H1 (cell line): ENCODE measurements around the gene UTP25. TPM values are rescaled to one million over a fixed set of nuclear protein-coding genes. Genes with fewer than 3 reads are reported as not detected.

Experiments
- BACH1 ChIP-seq: IDR thresholded peaks from 2 replicates; pipeline ENCODE4 v1.6.1; 2012; ENCODE audit warnings: low read length, improper control_type of control experiment
- EGR1 ChIP-seq: IDR thresholded peaks from 2 replicates; pipeline ENCODE4 v1.6.1; 2011; ENCODE audit warnings: low read depth, low read length, borderline replicate concordance
- EZH2 ChIP-seq: fragments of 200-600 bp; sonication (generic); IDR thresholded peaks from 2 replicates; pipeline ENCODE4 v1.7.1; 2012; ENCODE audit warnings: low read depth, mild to moderate bottlenecking, moderate library complexity, low read length, inconsistent platforms; ENCODE audit not compliant: severe bottlenecking
- PHF8 ChIP-seq: fragments of 200-600 bp; sonication (generic); conservative IDR thresholded peaks from 2 replicates; pipeline ENCODE4 v1.7.1; 2012; ENCODE audit warnings: low read depth, mild to moderate bottlenecking, inconsistent platforms, low read length, moderate library complexity
- POLR2AphosphoS5 ChIP-seq: IDR thresholded peaks from 2 replicates; pipeline ENCODE4 v1.6.1; 2011; ENCODE audit warnings: low read depth, low read length
- POU5F1 ChIP-seq: IDR thresholded peaks from 2 replicates; pipeline ENCODE4 v1.6.1; 2011; ENCODE audit warnings: low read depth, mild to moderate bottlenecking, low read length, moderate library complexity
- RAD21 ChIP-seq, 2 experiments: IDR thresholded peaks in 1 of 2; conservative IDR thresholded peaks in 1 of 2; 2 replicates each; pipeline ENCODE4 v1.6.1; 2011; ENCODE audit warnings: low read depth in 2 of 2, low read length in 2 of 2, improper control_type of control experiment in 1 of 2, inconsistent platforms in 1 of 2, mild to moderate bottlenecking in 1 of 2, moderate library complexity in 1 of 2
- polyA plus RNA-seq, 7 experiments: library from polyadenylated mRNA; depleted of rRNA in 3 of 7; stranded (reverse) in 5 of 7; unstranded in 2 of 7; fragments of >200 nt in 5 of 7; fragments of 200-250 nt in 2 of 7; gene quantifications; 1 replicate in 5 of 7; 2 replicates in 1 of 7; 4 replicates in 1 of 7; pipeline versions ENCODE4 v1.2.1 to v1.2.3, GENCODE V29; 2011 to 2013; ENCODE audit warnings: missing spikeins in 2 of 7, mixed read lengths in 2 of 7
- total RNA-seq: library from RNA; stranded (reverse); fragmentation: NEBNext Ultra II Directional; extraction: Animal tissue kit (Norgen Biotek cat#: 25700); gene quantifications from 2 replicates; pipeline ENCODE4 v1.2.1, GENCODE V29; 2021
- TF ChIP-seq, protein P1 (sequence below), 3 experiments: IDR thresholded peaks; 1 replicate in 2 of 3; 2 replicates in 1 of 3; pipeline versions ENCODE4 v1.5.1 to v1.6.1; 2011; ENCODE audit warnings: low read length in 3 of 3, mild to moderate bottlenecking in 3 of 3, inconsistent platforms in 2 of 3, low read depth in 1 of 3, moderate library complexity in 1 of 3; ENCODE audit not compliant: insufficient read depth in 1 of 3; ENCODE audit errors: control extremely low read depth in 1 of 3

UTP25 gene
- total and polyA plus RNA-seq, 2 of the 8 experiments (the other 6 are each of a cell fraction or from before 2014, with no cell fraction given) = 4.0 to 7.6 TPM

DNA sequence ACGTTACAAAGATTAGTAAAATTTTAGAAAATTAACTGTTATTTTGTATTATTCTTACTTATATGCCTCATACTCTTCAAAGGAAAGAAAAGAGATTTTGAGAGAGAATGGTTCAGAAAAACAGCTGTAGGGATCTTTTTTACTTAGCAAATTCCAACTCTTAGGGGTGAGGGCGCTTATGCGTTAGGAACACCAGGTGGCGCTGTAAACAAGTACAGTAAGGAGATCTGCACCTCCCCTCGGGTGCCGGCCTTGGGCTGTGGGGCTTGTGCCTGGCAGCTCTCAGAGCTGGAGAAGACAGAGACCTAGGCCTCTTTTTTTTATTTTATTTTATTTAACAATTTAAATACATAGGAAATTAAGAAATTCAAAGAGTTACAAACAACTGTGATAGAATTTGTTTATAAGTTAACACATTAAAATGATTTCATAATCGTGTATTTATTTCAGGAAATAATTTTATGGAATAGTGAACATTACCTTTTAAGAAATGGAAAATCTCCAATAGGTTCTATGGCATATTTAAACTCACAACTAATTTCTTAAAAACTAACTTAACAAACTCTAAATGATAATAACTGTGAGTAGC lies 32.6 kb downstream of the UTP25 start (continued):
- no peak for TF ChIP-seq PHF8
- TF ChIP-seq, protein P1, sequence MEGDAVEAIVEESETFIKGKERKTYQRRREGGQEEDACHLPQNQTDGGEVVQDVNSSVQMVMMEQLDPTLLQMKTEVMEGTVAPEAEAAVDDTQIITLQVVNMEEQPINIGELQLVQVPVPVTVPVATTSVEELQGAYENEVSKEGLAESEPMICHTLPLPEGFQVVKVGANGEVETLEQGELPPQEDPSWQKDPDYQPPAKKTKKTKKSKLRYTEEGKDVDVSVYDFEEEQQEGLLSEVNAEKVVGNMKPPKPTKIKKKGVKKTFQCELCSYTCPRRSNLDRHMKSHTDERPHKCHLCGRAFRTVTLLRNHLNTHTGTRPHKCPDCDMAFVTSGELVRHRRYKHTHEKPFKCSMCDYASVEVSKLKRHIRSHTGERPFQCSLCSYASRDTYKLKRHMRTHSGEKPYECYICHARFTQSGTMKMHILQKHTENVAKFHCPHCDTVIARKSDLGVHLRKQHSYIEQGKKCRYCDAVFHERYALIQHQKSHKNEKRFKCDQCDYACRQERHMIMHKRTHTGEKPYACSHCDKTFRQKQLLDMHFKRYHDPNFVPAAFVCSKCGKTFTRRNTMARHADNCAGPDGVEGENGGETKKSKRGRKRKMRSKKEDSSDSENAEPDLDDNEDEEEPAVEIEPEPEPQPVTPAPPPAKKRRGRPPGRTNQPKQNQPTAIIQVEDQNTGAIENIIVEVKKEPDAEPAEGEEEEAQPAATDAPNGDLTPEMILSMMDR (IDR thresholded peaks at IDR 0.05; ENCODE audit: control extremely low read depth in 1 of 3, insufficient read depth in 1 of 3, low read depth in 1 of 3, low read length in 3 of 3) = peak; percentile 65 to 88 (median 78)
- TF ChIP-seq EGR1 = no peak
- TF ChIP-seq POU5F1 = no peak
- TF ChIP-seq EZH2 = no peak
- no peak for TF ChIP-seq BACH1
- no peak for TF ChIP-seq POLR2AphosphoS5
- peak; percentile 86 to 90 for TF ChIP-seq RAD21 (IDR thresholded peaks at IDR 0.05 in 1 of 2, conservative IDR thresholded peaks at IDR 0.05 in 1 of 2; ENCODE audit: low read depth in 2 of 2, low read length in 2 of 2)
